GM10266 (cell line): ENCODE results near the gene GLT6D1.

Experiments used
- DNase-seq: peaks from one replicate; pipeline ENCODE4 v3.0.0; 2012; ENCODE audit errors: extremely low spot score
- TF ChIP-seq, protein P1 (sequence below): IDR thresholded peaks from 2 replicates; pipeline ENCODE4 v1.5.1; 2012; ENCODE audit warnings: mild to moderate bottlenecking, low read depth; ENCODE audit not compliant: control insufficient read depth, insufficient read depth; ENCODE audit errors: missing control alignments

The GLT6D1 gene

DNA sequence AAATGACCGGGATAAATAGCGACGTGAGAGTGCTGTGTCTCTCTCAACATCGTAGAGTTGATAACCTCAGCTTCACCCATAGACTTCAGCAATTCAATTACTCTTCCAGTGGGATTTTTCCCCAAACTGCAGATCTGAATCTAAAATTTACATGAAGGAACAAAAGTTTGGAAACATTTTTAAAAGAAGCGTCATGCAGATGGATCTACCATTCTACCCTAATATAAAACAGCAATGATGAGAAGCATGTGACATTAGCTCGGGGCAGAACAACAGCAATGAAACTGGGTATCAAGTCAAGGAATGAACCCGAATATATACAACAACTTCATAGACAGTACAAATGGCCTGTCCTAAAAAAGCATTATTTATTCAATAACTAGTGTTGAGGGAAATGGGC, 18.8 kb downstream of the GLT6D1 start:
- TF ChIP-seq, protein P1, sequence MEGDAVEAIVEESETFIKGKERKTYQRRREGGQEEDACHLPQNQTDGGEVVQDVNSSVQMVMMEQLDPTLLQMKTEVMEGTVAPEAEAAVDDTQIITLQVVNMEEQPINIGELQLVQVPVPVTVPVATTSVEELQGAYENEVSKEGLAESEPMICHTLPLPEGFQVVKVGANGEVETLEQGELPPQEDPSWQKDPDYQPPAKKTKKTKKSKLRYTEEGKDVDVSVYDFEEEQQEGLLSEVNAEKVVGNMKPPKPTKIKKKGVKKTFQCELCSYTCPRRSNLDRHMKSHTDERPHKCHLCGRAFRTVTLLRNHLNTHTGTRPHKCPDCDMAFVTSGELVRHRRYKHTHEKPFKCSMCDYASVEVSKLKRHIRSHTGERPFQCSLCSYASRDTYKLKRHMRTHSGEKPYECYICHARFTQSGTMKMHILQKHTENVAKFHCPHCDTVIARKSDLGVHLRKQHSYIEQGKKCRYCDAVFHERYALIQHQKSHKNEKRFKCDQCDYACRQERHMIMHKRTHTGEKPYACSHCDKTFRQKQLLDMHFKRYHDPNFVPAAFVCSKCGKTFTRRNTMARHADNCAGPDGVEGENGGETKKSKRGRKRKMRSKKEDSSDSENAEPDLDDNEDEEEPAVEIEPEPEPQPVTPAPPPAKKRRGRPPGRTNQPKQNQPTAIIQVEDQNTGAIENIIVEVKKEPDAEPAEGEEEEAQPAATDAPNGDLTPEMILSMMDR: no peak
- DNase-seq: no peak

DNA sequence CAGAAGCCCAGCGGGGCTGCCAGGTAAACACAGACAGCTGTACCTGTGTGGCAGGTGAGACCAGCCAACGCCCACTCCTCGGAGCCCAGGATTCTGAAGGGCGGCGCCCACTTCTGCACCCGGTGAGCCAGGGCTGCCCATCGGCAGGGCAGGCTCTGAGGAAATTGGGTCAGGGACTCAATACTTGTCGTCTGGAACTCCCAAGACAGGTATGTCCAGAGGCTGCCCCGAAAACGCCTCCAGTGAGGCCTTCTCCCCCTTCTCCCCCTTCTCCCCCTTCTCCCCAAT, 19.8 kb downstream of the GLT6D1 start:
- TF ChIP-seq, protein P1: no peak
- DNase-seq: no peak

GRCh38 chr9:135618866-135619598, 20.3 kb downstream of the GLT6D1 start:
- TF ChIP-seq, protein P1: no peak
- no peak for DNase-seq

DNA sequence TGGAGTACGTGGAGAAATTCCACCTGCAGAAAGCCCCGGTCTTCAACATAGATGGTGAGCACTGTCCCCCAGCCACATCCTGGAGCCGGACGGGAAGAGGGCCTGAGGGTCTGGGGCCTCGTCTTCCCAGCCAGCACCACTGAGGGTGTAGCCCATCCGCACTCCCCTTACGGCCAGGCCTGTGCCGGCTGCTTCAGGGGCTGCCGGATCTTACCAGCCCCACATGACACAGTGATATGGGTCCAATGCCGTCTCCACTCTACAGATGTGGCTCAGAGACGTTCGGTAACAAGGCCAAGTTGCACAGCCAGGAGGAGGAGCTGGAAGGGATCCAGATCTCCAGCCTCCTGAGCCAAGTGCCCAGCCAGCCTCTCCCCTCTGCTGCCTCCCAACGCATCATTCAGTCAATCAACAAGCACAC, 21.3 kb downstream of the GLT6D1 start:
- no peak for DNase-seq
- TF ChIP-seq, protein P1: no peak

DNA sequence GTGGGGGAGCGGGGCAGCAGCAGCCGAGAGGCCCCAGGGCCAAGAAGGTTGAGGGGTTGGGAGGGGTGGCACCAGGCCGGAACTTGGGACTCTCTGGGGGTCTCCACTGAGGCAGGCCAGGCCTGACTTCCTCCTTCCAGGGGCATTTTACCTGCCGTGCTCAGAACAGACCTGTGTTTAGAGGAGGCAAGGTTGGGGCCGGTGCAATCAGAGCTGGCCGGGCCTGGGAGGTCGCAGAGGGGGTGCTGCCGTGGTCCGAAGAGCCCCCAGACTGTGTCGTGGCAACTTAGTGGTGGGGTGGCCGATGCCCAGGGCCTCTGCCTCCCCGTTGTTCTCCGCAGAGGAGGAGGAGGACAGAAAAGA, 21.8 kb downstream of the GLT6D1 start:
- TF ChIP-seq, protein P1: no peak

DNA sequence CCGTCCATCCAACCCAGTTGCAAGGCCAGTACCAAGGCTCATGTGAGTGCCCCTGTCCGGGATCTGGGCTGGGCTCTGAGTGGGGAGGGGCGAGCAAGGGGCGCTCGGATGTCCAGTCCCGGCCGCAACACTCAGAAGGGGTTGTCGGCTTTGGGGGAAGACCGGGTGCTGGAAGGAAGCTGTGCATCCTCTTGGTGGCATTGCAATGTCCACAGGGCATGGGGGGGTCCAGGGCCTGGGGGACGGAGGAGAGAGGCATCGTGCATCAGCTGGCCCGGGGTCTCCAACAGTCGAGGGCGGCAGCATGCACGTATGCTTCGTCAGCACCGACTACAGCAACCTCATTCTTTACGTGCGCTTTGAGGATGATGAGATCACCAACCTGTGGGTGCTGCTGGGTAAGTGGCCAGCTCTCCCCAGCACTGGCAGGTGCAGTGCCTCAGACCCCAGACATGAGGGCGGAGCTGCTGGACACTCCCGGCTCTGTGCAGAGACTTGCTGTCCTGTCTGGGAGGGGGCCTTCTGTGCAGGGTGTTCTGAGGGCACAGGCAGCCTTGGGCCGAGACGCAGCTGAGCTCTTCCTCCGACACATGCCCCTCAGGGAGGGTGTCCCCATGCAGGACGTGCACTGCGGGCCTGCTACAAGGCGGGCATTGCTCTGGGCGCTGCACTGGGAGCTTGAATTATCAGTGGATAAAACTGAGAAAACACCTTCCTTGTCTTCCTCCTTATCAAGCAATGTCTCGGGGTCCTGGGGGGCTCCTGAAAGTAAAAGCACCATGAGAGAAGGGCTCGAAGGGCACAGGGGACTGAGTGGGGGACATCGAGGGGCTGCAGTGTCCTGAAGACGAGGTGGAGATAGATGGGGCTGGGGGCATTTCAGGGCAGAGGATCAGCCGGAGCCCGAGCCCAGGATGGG, 22.5 kb downstream of the GLT6D1 start:
- DNase-seq: no peak
- TF ChIP-seq, protein P1: no peak

More for the DNA sequence above, 21.8 kb downstream of the GLT6D1 start:
- no peak for DNase-seq
